Neutrophil (primary cell): ENCODE data around the gene FGF12.
"Not testable (repeated sequence)": the region's sequence is repeated elsewhere in the genome, so short reads cannot be mapped to it uniquely, and the experiment has no call there.

Source experiments
- H3K27ac ChIP-seq: fragments of 200-600 bp; sonication (generic); 2 replicates; pipeline ENCODE4 v1.5.1; 2016; ENCODE audit warnings: mild to moderate bottlenecking, moderate library complexity
- H3K27me3 ChIP-seq: fragments of 200-600 bp; sonication (generic); 2 replicates; pipeline ENCODE4 v1.6.0; 2016; ENCODE audit warnings: mild to moderate bottlenecking
- H3K36me3 ChIP-seq: fragments of 200-600 bp; sonication (generic); 2 replicates; pipeline ENCODE4 v1.5.1; 2017
- H3K4me1 ChIP-seq, 2 experiments: fragments of 200-600 bp in 1 of 2; sonication (generic) in 1 of 2; 1 replicate in 1 of 2; 2 replicates in 1 of 2; pipeline versions ENCODE4 v1.5.1 to v1.6.1; 2013 to 2016; ENCODE audit warnings: low read depth in 1 of 2, low read length in 1 of 2, mild to moderate bottlenecking in 1 of 2, moderate library complexity in 1 of 2; ENCODE audit not compliant: control insufficient read depth in 1 of 2, insufficient read depth in 1 of 2
- H3K4me3 ChIP-seq, 2 experiments: fragments of 200-600 bp in 1 of 2; sonication (generic) in 1 of 2; 1 replicate in 1 of 2; 2 replicates in 1 of 2; pipeline ENCODE4 v1.5.1; 2013 to 2016; ENCODE audit warnings: low read depth in 1 of 2, low read length in 1 of 2, mild to moderate bottlenecking in 1 of 2, moderate library complexity in 1 of 2
- H3K9me3 ChIP-seq: fragments of 200-600 bp; sonication (generic); 2 replicates; pipeline ENCODE4 v1.5.1; 2016
- CTCF ChIP-seq: fragments of 200-600 bp; sonication (generic); IDR thresholded peaks from 2 replicates; pipeline ENCODE4 v1.5.1; 2016; ENCODE audit warnings: antibody characterized with exemption

The FGF12 gene

GRCh38 chr3:192726385-192726784 lies 956 bp downstream of the FGF12 start:
- H3K9me3 ChIP-seq, result no peaks in the 10 kb centered on the region
- no peaks in the 10 kb centered on the region for H3K36me3 ChIP-seq
- no peaks in the 10 kb centered on the region for H3K4me1 ChIP-seq
- no peak for TF ChIP-seq CTCF
- H3K4me3 ChIP-seq, result no peak overlapping the region
- H3K27ac ChIP-seq, result no peak overlapping the region
- peaks cover 27% of the 10 kb centered on the region for H3K27me3 ChIP-seq

- H3K27ac ChIP-seq, result no peak overlapping the region
- no peaks in the 10 kb centered on the region for H3K36me3 ChIP-seq
- H3K27me3 ChIP-seq, result no peaks in the 10 kb centered on the region
- H3K4me3 ChIP-seq, result no peak overlapping the region
- TF ChIP-seq CTCF, result no peak
- H3K9me3 ChIP-seq, result no peaks in the 10 kb centered on the region
- no peaks in the 10 kb centered on the region for H3K4me1 ChIP-seq
Observed at GRCh38 chr3:192719964-192720363, 7.4 kb downstream of the FGF12 start.

DNA sequence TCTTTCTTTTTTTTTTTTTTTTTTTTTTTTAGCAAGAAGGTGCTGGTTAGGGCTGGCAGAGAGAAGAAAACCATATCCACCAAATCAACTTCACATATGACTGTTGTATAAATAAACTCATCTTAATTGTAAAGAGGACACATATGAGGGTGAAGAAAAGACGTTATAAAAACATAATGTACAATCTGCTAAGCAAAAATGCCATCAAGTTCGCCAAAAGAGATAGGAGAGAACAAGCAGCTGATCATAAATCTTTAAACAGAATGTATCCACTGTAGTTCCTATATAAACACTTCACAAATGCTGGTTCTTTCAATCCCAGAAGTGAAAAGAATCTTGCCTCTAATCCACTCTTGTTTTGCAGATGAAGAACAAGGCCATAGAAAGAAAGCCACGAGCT lies 9.2 kb downstream of the FGF12 start:
- Histone ChIP-seq H3K36me3 (no peaks in the 10 kb centered on the region), H3K27me3 (no peaks in the 10 kb centered on the region), H3K4me1 (no peaks in the 10 kb centered on the region), H3K4me3 (no peak overlapping the region), H3K27ac (no peak overlapping the region), H3K9me3 (no peaks in the 10 kb centered on the region)
- TF ChIP-seq CTCF, result no peak

GRCh38 chr3:192715126-192715525 lies 12.2 kb downstream of the FGF12 start:
- no peak for TF ChIP-seq CTCF
- Histone ChIP-seq H3K9me3 (no peaks in the 10 kb centered on the region), H3K27me3 (no peaks in the 10 kb centered on the region), H3K36me3 (no peaks in the 10 kb centered on the region), H3K4me1 (no peaks in the 10 kb centered on the region), H3K4me3 (no peak overlapping the region), H3K27ac (no peak overlapping the region)

GRCh38 chr3:192711126-192711525 lies 16.2 kb downstream of the FGF12 start:
- H3K27me3 ChIP-seq, result not testable (repeated sequence)

GRCh38 chr3:192710366-192710765 lies 17.0 kb downstream of the FGF12 start:
- Histone ChIP-seq H3K36me3 (no peaks in the 10 kb centered on the region), H3K27me3 (no peaks in the 10 kb centered on the region), H3K4me3 (no peak overlapping the region), H3K27ac (no peak overlapping the region), H3K9me3 (no peaks in the 10 kb centered on the region), H3K4me1 (no peaks in the 10 kb centered on the region)
- TF ChIP-seq CTCF, result no peak

More at GRCh38 chr3:192711126-192711525, 16.2 kb downstream of the FGF12 start:
- H3K9me3 ChIP-seq, H3K27ac ChIP-seq, H3K4me3 ChIP-seq, H3K4me1 ChIP-seq, H3K36me3 ChIP-seq: not testable (repeated sequence)
